GM12878 (cell line): ENCODE measurements around the gene MEF2C. TPM values are rescaled to one million over a fixed set of nuclear protein-coding genes. Genes with fewer than 3 reads are reported as not detected.

ENCODE experiments used
- ATAC-seq: fragments of 200-7000 bp; cut with Tn5 transposase; 3 replicates; pipeline ENCODE4 v1.9.1; 2020; ENCODE audit warnings: mild to moderate bottlenecking, moderate library complexity
- BruUV-seq: library from RNA; stranded (reverse); fragments of 400-500 nt; replicated peaks from 2 replicates; lab custom pipeline; 2021; lab: Mats Ljungman, UMichigan
- CTCF ChIA-PET: fragments of 300-600 bp; sonication (Branson Sonifier 250); formaldehyde crosslinking; extraction: SDS; loops from one replicate; lab custom pipeline; 2021; ENCODE audit warnings: inconsistent platforms; lab: Yijun Ruan, JAX
- POLR2A ChIA-PET: fragments of 350-600 bp; formaldehyde crosslinking; extraction: SDS; loops from one replicate; lab custom pipeline; 2021; ENCODE audit warnings: inconsistent platforms; lab: Charles Lee
- RAD21 ChIA-PET: fragments of 300-600 bp; sonication (Branson Sonifier 250); formaldehyde crosslinking; loops from one replicate; lab custom pipeline; 2023; ENCODE audit warnings: antibody characterized with exemption; ENCODE audit not compliant: unreplicated experiment; lab: Charles Lee
- SMC1A ChIA-PET: fragments of 300-600 bp; sonication (Branson Sonifier 250); formaldehyde crosslinking; loops from one replicate; lab custom pipeline; 2023; ENCODE audit not compliant: unreplicated experiment, uncharacterized antibody; lab: Charles Lee
- DNase-seq: peaks from one replicate; pipeline ENCODE4 v3.0.0-alpha.2; 2011; ENCODE audit warnings: low read depth, low spot score
- FAIRE-seq: peaks from 3 replicates; lab custom pipeline; 2011; peaks lifted over from hg19 to GRCh38; lab: Jason Lieb, UNC
- H2AFZ ChIP-seq: 2 replicates; pipeline ENCODE4 v1.6.0; 2011; ENCODE audit warnings: low read depth, low read length, control low read depth; ENCODE audit not compliant: control insufficient read depth
- H3K27ac ChIP-seq: 2 replicates; pipeline ENCODE4 v1.5.1; 2011; ENCODE audit warnings: control low read depth; ENCODE audit not compliant: control insufficient read depth, insufficient read depth
- H3K27me3 ChIP-seq, 2 experiments: replicated peaks in 1 of 2; 2 replicates each; pipeline versions ENCODE4 v1.6.0 to v1.6.1; 2011; ENCODE audit warnings: low read length in 1 of 2; ENCODE audit not compliant: control insufficient read depth in 2 of 2, insufficient read depth in 2 of 2
- H3K36me3 ChIP-seq, 2 experiments: 2 replicates each; pipeline ENCODE4 v1.5.1; 2011; ENCODE audit warnings: low read length in 1 of 2; ENCODE audit not compliant: control insufficient read depth in 2 of 2, insufficient read depth in 2 of 2
- H3K4me1 ChIP-seq: 2 replicates; pipeline ENCODE4 v1.6.1; 2011; ENCODE audit warnings: mild to moderate bottlenecking, low read length, moderate library complexity, mixed read lengths; ENCODE audit not compliant: control insufficient read depth, insufficient read depth
- H3K4me2 ChIP-seq: 2 replicates; pipeline ENCODE4 v1.6.0; 2011; ENCODE audit warnings: control low read depth; ENCODE audit not compliant: control insufficient read depth, insufficient read depth
- H3K4me3 ChIP-seq: fragments of 200-600 bp; sonication (generic); 2 replicates; pipeline ENCODE4 v1.5.1; 2016
- H3K79me2 ChIP-seq: 2 replicates; pipeline ENCODE4 v1.6.0; 2011; ENCODE audit warnings: low read length; ENCODE audit not compliant: control insufficient read depth, insufficient read depth
- H3K9ac ChIP-seq: 2 replicates; pipeline ENCODE4 v1.8.0; 2011; ENCODE audit warnings: low read length, control low read depth, mixed read lengths; ENCODE audit not compliant: control insufficient read depth, insufficient read depth
- H3K9me3 ChIP-seq: replicated peaks from 3 replicates; pipeline ENCODE4 v1.5.1; 2011; ENCODE audit warnings: mild to moderate bottlenecking, low read length; ENCODE audit not compliant: control insufficient read depth, insufficient read depth
- H4K20me1 ChIP-seq: 2 replicates; pipeline ENCODE4 v1.6.0; 2011; ENCODE audit not compliant: control insufficient read depth, insufficient read depth
- ASH2L ChIP-seq: fragments of 300-600, 200-600 bp; sonication (generic); IDR thresholded peaks from 2 replicates; pipeline ENCODE4 v1.6.1; 2017; ENCODE audit warnings: low read depth, mild to moderate bottlenecking, borderline replicate concordance
- ATF7 ChIP-seq: fragments of 450-650 bp; IDR thresholded peaks from 2 replicates; pipeline ENCODE4 v1.6.1; 2016; ENCODE audit warnings: low read depth, mild to moderate bottlenecking
- BCL11A ChIP-seq: IDR thresholded peaks from 2 replicates; pipeline ENCODE4 v1.6.1; 2011; ENCODE audit warnings: low read depth, low read length
- CREM ChIP-seq: IDR thresholded peaks from 2 replicates; pipeline ENCODE4 v1.6.1; 2014; ENCODE audit warnings: antibody characterized with exemption, low read depth
- EED ChIP-seq: sonication (generic); IDR thresholded peaks from 2 replicates; pipeline ENCODE4 v1.6.1; 2016; ENCODE audit warnings: antibody characterized with exemption, low read depth
- FOXM1 ChIP-seq: IDR thresholded peaks from 2 replicates; pipeline ENCODE4 v1.6.1; 2012; ENCODE audit warnings: low read depth, mild to moderate bottlenecking, inconsistent platforms, low read length, moderate library complexity
- JUNB ChIP-seq: IDR thresholded peaks from 2 replicates; pipeline ENCODE4 v1.6.1; 2016; ENCODE audit warnings: antibody characterized with exemption, mild to moderate bottlenecking
- MEF2A ChIP-seq: IDR thresholded peaks from 2 replicates; pipeline ENCODE4 v1.6.1; 2011; ENCODE audit warnings: low read depth, mild to moderate bottlenecking, low read length, moderate library complexity; ENCODE audit not compliant: insufficient read depth
- RAD51 ChIP-seq: fragments of 450-650 bp; IDR thresholded peaks from 2 replicates; pipeline ENCODE4 v1.6.1; 2016; ENCODE audit warnings: moderate library complexity, mild to moderate bottlenecking, inconsistent platforms
- RCOR1 ChIP-seq: conservative IDR thresholded peaks from 2 replicates; pipeline ENCODE4 v1.6.1; 2012; ENCODE audit warnings: low read depth, low read length, improper control_type of control experiment
- RUNX3 ChIP-seq: IDR thresholded peaks from 2 replicates; pipeline ENCODE4 v1.6.1; 2012; ENCODE audit warnings: low read length, inconsistent platforms
- SMAD5 ChIP-seq: IDR thresholded peaks from 2 replicates; pipeline ENCODE4 v1.6.1; 2016; ENCODE audit warnings: antibody characterized with exemption, low read depth
- SPI1 ChIP-seq: IDR thresholded peaks from 2 replicates; pipeline ENCODE4 v1.6.1; 2011; ENCODE audit warnings: low read depth, mild to moderate bottlenecking, low read length, moderate library complexity, borderline replicate concordance; ENCODE audit not compliant: insufficient read depth
- STAT1 ChIP-seq: fragments of 450-650 bp; conservative IDR thresholded peaks from 2 replicates; pipeline ENCODE4 v1.6.1; 2014; ENCODE audit warnings: antibody characterized with exemption, mild to moderate bottlenecking
- TBL1XR1 ChIP-seq: IDR thresholded peaks from 2 replicates; pipeline ENCODE4 v1.6.1; 2012; ENCODE audit warnings: low read depth, low read length, improper control_type of control experiment
- YY1 ChIP-seq: IDR thresholded peaks from 2 replicates; pipeline ENCODE4 v1.6.1; 2011; ENCODE audit warnings: low read depth, mild to moderate bottlenecking, low read length
- ZNF384 ChIP-seq: IDR thresholded peaks from 2 replicates; pipeline ENCODE4 v1.6.1; 2012; ENCODE audit warnings: low read depth, mild to moderate bottlenecking, low read length, improper control_type of control experiment, borderline replicate concordance
- ZNF687 ChIP-seq: fragments of 450-650 bp; IDR thresholded peaks from 2 replicates; pipeline ENCODE4 v1.6.1; 2017; ENCODE audit warnings: mild to moderate bottlenecking, moderate library complexity
- WGBS: methylation state at CpG from one replicate; pipeline ENCODE4 v1.1.6; 2016; ENCODE audit warnings: low lambda C conversion rate; ENCODE audit not compliant: insufficient replicate concordance, insufficient coverage; ENCODE audit errors: missing lambda C conversion rate; 5-methylcytosine and 5-hydroxymethylcytosine counted together
- in situ Hi-C: fragments of 300-500 bp; cut with MboI; formaldehyde crosslinking; loops from 9 replicates; pipeline ENCODE4 v1.14.3; 2018; ENCODE audit warnings: mixed read lengths
- intact Hi-C: fragments of 100-400 bp; cut with micrococcal nuclease; formaldehyde crosslinking; loops from one replicate; pipeline ENCODE4 v1.14.2; 2022; ENCODE audit not compliant: unreplicated experiment
- polyA plus RNA-seq, 11 experiments: library from polyadenylated mRNA; depleted of rRNA in 4 of 11; unstranded in 6 of 11; stranded (reverse) in 5 of 11; fragments of >200 nt; fragmentation: Nextera tagmentation in 4 of 11; fragmentation: Illumina TruSeq in 1 of 11; extraction: Ambion mirVana in 4 of 11; extraction: Trizol in 1 of 11; gene quantifications; 1 replicate in 1 of 11; 2 replicates in 10 of 11; pipeline versions ENCODE4 v1.2.1 to v1.2.3, GENCODE V29; 2011 to 2016; ENCODE audit warnings: inconsistent platforms in 2 of 11, missing spikeins in 2 of 11, low read depth in 1 of 11
- total RNA-seq, 4 experiments: library from RNA; depleted of rRNA in 3 of 4; stranded (reverse); fragments of >200 nt in 3 of 4; fragmentation: Illumina TruSeq in 1 of 4; extraction: Trizol in 1 of 4; gene quantifications; 2 replicates each; pipeline versions ENCODE4 v1.2.1 to v1.2.3, GENCODE V29; 2013 to 2021
- TF ChIP-seq, protein P1 (sequence below): IDR thresholded peaks from 2 replicates; pipeline ENCODE4 v1.6.1; 2011; ENCODE audit warnings: mild to moderate bottlenecking, low read depth, low read length, moderate library complexity; ENCODE audit not compliant: insufficient replicate concordance

Gene MEF2C
- total and polyA plus RNA-seq, 10 of the 15 experiments (the other 5 are each of a cell fraction or from before 2014, with no cell fraction given): 104 to 225 (median 180) TPM

GRCh38 chr5:88833371-88834130 lies 49.4 kb downstream of the MEF2C start:
- no peak for DNase-seq
- POLR2A ChIA-PET: interaction anchor here (0.7 to 1.4 kb wide), 7 partner anchors 8 to 511 kb away, joined by 3 to 7 read pairs (median 3); no protein-coding TSS in a partner anchor
- TF ChIP-seq TBL1XR1: 0 out of 2 replicates have a peak, but pooled peaks have one; percentile 10
- peak; percentile 48; the same call in 1 of the 2 replicates for TF ChIP-seq BCL11A
- TF ChIP-seq, protein P1, sequence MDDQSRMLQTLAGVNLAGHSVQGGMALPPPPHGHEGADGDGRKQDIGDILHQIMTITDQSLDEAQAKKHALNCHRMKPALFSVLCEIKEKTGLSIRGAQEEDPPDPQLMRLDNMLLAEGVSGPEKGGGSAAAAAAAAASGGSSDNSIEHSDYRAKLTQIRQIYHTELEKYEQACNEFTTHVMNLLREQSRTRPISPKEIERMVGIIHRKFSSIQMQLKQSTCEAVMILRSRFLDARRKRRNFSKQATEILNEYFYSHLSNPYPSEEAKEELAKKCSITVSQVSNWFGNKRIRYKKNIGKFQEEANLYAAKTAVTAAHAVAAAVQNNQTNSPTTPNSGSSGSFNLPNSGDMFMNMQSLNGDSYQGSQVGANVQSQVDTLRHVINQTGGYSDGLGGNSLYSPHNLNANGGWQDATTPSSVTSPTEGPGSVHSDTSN: peak; percentile 25
- TF ChIP-seq SPI1: no peak
- peak; percentile 36; the same call in 1 of the 2 replicates for TF ChIP-seq ATF7
- peak; percentile 76 for TF ChIP-seq RUNX3
- TF ChIP-seq ZNF384: peak; percentile 39; the same call in 1 of the 2 replicates
- TF ChIP-seq MEF2A: peak; percentile 88
- peak; percentile 62; the same call in 1 of the 2 replicates for TF ChIP-seq FOXM1
- TF ChIP-seq ASH2L: 0 out of 2 replicates have a peak, but pooled peaks have one; percentile 34
- TF ChIP-seq YY1: peak; percentile 61; the same call in 1 of the 2 replicates
- no peak for TF ChIP-seq ZNF687
- no peak for TF ChIP-seq STAT1
- 0 out of 2 replicates have a peak, but pooled peaks have one; percentile 29 for TF ChIP-seq EED
- no peak for TF ChIP-seq RAD51
- TF ChIP-seq SMAD5: no peak
- no peak for TF ChIP-seq RCOR1
- TF ChIP-seq JUNB: peak; percentile 64
- peak; percentile 84; the same call in 1 of the 2 replicates for TF ChIP-seq CREM

More at GRCh38 chr5:88833371-88834130, 49.4 kb downstream of the MEF2C start:
- H3K9ac ChIP-seq: peak overlapping the region; percentile 55
- ChIA-PET SMC1A (interaction anchor here (0.6 to 24.1 kb wide), 17 partner anchors 8 to 511 kb away, joined by 3 to 591 read pairs (median 4); no protein-coding TSS in a partner anchor), CTCF (interaction anchor here (0.8 to 1.5 kb wide), 6 partner anchors 9 to 224 kb away, joined by 3 to 6 read pairs (median 4); no protein-coding TSS in a partner anchor), RAD21 (interaction anchor here (0.9 to 2.4 kb wide), 14 partner anchors 8 to 431 kb away, joined by 3 to 19 read pairs (median 3); partner anchors contain the start of gene MEF2C)
- H3K4me1 ChIP-seq: peaks cover 36% of the 10 kb centered on the region
- H3K79me2 ChIP-seq: peaks cover 92% of the 10 kb centered on the region
- BruUV-seq: TSS peak; percentile 76
- H3K27ac ChIP-seq: peak overlapping the region; percentile 80
- in situ Hi-C loops (no loop called here), intact Hi-C loops (no loop called here)
- FAIRE-seq (no peak), ATAC-seq (peak; percentile 65)
- peak overlapping the region; percentile 39; the same call in 1 of the 2 replicates for H3K4me3 ChIP-seq
- H2AFZ ChIP-seq: no peak overlapping the region
- H3K9me3 ChIP-seq: no peaks in the 10 kb centered on the region
- peaks cover 0 to 11% of the 10 kb centered on the region in 2 experiments; a peak in 1 of 4 replicates for H3K36me3 ChIP-seq
- 7% methylated on average over 7 of the region's 7 CpGs for WGBS
- H4K20me1 ChIP-seq: no peaks in the 10 kb centered on the region
- no peaks in the 10 kb centered on the region for H3K27me3 ChIP-seq
- peak overlapping the region; percentile 97 for H3K4me2 ChIP-seq
